ENCODE data around the gene C1S.
"Not testable (repeated sequence)": the region's sequence is repeated elsewhere in the genome, so short reads cannot be mapped to it uniquely, and the experiment has no call there.

C1S gene

DNA sequence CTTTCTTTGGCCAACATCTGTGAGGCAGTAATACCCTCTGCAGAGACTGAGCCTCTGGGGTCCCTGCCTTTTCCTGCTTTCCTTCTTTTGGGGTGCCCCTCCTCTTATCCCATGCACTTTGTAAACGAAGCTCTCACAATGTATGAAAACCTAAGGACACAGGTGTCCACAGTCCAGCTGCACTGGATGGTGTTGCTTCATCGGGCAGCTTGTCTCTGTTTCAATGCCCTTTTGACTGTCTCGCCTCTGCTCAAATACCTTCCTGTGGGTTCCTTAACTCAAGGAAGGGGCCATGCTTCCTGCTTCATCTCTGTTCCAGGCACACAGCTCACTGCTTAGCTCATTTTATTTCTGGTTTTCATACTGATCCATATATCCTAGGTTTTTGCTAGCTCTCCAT, 42.1 kb downstream of the C1S start:
- DNase-seq (ENCODE audit: low spot score), result no peak

DNA sequence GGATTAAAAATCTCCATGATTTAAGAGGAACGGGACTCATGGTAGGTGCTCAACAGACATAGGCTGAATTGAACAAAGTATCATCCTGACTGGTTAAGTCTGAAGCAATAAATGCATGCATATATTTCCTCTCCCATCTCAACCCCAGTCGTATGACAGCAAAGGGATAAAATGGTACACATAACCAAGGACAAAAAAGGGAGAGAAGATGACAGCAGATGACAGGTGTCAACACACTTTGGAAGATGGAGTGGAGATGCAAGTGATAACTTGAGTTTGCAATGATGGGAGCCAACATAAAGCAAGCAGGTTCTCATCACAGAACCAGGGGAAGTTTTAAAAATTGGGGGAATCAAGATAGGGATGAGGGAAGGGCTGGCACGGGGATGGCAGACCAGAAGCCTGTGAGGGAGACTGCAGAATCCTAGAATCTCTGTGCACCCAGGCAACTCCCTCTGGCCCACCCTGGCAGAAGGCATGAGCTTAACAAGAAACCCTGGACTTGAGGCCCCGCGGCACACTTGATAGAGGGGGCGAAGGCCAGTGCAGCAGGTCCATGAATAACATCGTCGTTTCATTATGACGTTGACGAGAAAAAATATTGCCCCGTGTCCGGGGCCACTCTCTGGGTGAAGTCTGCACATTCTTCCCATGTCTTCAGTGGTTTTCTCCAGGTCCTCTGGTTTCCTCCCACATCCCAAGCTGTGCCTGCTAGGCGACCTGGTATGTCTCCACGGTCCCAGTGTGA, 43.5 kb downstream of the C1S start:
- DNase-seq (ENCODE audit: low spot score), result no peak

DNA sequence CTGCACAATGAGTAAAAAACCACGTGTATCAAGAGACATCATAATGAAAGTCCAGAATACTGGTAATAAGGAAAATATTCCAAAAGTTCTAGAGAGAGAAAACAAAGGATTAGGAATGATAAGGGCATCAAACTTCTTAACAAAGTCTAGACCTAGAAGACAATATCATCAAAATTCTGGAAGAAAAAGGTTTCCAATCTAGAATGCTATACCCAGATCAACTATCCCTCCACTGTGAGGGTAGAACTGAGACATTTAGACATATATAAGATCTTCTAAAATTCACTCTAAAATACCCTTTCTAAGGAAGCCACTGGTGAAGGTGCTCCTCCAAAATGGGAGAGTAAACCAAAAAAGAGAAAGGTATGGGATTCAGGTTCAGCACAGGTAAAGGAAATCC, 45.6 kb downstream of the C1S start:
- DNase-seq (ENCODE audit: low spot score), result no peak

DNA sequence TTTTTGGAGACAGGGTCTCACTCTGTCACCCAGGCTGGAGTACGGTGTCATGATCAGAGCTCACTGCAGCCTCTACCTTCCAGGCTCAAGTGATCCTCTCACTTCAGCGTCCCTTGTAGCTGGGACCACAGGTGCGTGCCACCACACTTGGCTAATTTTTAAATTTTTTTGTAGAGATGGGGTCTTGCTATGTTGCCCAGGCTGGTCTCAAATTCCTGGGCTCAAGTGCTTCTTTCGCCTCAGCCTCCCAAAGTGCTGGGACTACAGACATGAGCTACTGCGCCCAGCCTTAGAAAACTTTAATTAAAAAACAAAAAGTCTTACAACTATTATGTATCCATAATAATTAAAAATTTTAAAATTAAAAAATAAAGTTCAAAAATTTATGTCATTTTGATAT, 46.7 kb downstream of the C1S start:
- not testable (repeated sequence) for DNase-seq (ENCODE audit: low spot score)

GRCh38 chr12:7107636-7108002, 47.1 kb downstream of the C1S start:
- no peak for DNase-seq (ENCODE audit: low spot score)

- DNase-seq (ENCODE audit: low spot score), result no peak
These were observed 47.7 kb downstream of the C1S start for GRCh38 chr12:7108003-7108795.

DNA sequence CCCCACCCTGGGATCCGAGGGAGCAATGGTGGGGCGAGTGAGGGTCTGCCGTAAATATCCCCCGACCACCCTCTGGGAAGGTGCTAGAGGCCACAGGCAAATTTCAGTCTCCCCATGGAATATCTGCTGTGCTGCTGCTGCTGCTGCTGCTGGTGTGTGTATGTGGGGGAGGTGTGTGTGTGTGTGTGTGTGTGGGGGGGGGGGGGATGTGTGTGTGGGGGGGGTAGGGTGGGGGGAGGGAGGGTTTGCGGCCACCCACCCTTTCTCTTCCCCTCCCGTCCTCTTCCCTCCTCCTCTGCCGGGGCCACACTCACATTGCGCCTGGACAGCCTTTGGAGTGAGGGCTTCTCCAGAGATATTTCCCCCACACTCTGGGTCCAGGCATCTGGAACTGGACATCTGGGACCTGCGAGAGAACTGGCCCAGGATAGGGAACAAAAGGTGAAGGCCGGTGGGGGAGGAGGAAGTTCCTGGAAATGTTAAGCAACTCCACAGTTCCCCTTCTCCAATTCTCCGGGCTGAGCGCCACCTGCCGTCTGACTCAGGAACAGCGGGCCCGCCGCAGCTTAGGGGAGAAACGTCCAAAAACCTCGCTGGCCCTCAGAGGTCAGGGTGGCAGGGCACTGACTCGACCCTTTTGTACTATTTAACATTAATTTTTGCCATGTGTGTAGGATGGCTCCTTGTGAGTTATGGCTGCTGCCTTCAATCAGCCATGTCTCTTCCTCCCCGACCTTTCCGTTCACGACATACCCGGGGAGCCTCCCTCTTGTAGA, 48.5 kb downstream of the C1S start, which contains the start of gene C1RL:
C1RL (minus strand) TSS at position 419 of the 776 bp plus-strand sequence; CDS start at position 385, 34 bp downstream.
- peak; percentile 61 for DNase-seq (ENCODE audit: low spot score)

DNA sequence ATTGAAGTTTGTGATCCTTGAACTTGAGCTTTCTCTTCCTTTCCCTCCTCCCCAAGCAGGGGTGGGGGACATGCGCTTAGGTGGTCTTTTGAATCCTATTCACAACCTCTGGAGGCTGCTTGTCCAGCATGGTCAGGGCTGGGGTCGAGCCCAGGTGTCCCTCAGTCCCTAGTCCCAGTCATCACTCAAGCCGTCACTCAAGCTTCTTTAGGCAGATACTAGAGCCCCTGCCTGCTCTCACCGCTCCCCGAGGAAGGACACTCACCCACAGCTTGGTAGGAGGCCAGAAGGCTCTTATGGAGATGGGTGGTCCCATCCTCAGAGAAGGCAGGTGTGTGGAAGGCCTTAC, 49.0 kb downstream of the C1S start:
- DNase-seq (ENCODE audit: low spot score), result no peak

DNA sequence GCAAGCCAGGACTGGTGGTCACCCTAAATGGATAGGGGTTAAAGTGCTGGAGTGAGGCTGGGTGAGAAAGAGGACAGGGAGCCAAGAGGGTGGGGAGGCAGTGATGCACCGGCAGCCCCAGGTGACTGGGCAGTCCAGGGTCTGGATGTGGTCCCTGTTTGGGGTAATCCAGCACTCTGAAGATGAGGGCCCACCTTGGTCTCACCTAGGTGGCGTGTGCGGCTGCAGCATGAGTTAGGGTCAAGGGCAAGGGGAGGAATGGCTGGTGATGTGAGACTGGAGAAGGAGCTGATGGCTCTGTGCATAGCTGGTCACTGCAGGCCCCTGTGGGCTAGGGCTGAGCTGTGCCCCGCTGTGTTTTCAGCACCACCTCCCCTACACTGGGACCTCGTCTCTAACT, 50.1 kb downstream of the C1S start:
- DNase-seq (ENCODE audit: low spot score), result no peak

DNA sequence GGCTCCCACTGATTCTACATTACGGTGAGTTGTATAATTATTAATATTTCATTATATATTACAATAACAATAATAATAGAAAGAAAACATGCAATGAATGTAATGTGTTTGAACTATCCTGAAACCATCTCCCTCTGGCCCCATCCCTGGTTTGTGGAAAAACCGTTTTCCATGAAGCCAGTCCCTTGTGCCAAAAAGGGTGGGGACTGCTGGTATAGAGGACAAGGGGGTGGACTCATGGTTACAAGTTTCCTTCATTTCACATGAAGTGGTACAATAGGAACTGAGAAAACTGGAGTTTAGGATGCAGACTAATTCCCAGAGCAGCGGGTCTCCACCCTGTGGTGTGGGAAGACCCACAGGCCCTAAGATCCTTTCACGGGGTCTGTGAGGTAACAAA, 51.5 kb downstream of the C1S start:
- DNase-seq (ENCODE audit: low spot score), result no peak

DNA sequence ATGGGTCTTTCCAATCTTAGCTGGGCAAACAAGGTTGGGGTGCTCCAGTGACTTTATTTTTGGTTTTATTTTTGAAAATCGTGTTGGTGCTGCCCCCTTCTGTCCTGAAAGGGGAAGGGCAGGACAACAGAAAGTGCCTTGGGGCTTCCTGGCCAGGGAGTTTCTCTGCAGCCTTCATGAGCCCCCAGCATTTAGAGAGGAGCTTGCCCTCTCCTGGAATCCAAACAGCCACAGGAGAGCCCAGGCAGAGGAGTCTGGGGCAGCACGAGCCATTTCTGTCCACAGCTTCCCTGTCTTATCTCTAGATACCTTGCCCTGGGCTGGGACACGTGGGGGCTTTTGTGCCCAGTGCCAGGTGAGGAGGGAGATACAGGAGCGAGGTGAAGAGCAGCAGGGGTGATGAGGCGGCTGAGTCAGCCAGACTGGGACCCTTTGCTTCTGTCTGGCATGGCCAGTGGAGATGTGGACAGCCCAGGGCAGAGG, 52.9 kb downstream of the C1S start:
- DNase-seq (ENCODE audit: low spot score), result no peak

DNA sequence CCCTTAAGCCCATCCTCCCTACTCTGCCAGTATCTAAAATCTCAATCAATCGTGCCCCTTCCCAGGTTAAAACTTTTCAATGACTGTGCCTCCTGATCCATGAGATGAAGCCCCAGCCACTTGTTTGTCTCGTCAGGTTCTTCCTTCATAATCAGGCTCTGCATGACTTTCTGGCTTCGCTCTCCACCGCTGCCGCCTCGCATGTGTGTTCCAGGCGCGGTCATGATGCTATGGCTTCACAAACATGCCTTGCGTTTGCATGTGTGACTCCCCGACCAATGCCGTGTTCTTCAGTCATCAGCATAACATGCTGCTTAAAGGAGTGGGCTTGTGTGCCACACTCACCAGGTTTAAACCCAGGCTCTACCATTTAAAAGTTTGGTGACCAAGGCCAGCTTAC, 53.5 kb downstream of the C1S start:
- no peak for DNase-seq (ENCODE audit: low spot score)

- DNase-seq (ENCODE audit: low spot score), result no peak
These were observed 54.3 kb downstream of the C1S start for GRCh38 chr12:7114851-7115250.

DNA sequence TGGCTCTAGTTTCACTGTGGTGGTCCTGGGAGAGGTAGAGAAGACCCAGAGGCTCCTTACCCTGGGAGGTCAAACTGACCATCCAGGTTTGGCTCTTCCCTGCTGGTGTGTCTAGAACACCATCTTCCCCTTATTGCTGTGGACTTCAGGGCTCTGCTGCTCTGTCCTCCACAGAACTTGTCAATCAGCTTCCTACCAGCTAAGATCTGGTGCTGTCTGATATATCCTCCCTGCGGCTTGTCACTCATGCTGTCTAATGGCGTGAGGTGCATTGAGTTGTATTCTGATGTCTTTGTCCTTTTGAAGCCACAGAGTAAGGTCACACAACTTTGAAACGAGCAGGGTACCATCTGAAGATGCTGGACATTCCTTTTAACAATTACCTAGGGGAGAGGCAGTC, 55.7 kb downstream of the C1S start:
- DNase-seq (ENCODE audit: low spot score), result no peak

DNA sequence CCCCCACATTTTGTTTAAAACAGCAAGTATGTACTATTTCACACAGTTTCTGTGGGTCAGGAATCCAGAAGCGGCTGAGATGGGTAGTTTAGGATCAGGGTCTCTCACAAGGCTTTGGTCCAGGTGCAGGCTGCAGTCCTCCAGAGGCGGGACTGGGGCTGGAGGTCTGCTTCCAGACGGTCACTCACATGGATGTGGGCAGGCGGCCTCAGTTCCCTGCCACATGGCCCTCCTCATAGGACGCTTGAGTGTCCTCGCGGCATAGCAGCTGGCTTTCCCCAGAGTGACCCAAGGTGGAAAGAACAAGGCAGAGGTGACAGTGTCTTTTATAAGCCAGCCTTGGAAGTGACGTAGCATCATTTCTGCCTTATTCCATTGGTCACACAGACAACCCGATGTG, 56.4 kb downstream of the C1S start:
- no peak for DNase-seq (ENCODE audit: low spot score)

- no peak for DNase-seq (ENCODE audit: low spot score)
These were observed 57.2 kb downstream of the C1S start for GRCh38 chr12:7117670-7118069.

DNA sequence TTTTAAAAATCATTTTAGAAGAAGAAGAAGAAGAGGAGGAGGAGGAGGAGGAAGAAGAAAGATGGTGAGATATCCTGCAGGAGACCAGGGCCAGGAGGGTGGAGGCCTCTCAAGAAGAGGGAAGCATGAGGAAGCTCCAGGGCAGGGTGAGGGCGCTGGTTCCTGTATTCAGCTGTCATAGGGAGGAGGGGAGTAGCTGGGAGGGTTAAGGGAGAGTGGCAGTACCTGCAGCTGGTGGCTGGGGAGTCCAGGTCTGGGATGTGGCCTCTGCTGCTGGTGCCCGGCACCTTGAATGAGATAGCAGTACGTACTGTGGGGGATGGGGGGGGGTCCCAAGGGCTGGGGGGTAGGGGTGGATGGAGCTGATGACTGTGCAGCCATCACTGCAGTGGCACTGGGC, 58.4 kb downstream of the C1S start:
- DNase-seq (ENCODE audit: low spot score), result no peak

GRCh38 chr12:7120166-7120565, 59.6 kb downstream of the C1S start:
- DNase-seq (ENCODE audit: low spot score), result no peak

Measured in pons (tissue), 1 donor.